Measurements from ENCODE around the gene GNB1. TPM values are rescaled to one million over a fixed set of nuclear protein-coding genes. Genes with fewer than 3 reads are reported as not detected.

The GNB1 gene
- total RNA-seq, 1 donor from 2014 or later: 61.7 TPM

DNA sequence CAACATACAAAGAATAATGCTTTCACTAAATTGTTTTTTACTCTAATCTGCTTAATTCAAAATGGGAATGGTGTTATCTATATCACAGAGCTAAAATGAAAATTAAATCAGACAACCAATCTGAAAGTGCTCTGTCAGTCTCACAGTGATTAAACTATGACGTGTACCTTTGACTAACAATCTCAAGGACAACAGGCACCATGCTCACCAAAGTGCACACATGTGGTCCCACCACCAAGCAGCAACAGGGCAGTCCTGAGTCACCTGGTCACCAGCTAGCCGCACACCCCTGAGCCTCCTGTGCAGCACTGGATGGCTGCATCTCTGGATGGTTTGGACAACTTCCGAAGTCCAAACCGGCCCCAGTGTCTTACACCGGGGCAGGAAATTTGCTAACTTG is 58.1 kb downstream of the GNB1 start:
- DNase-seq (ENCODE audit: low read depth): peak; percentile 20

DNA sequence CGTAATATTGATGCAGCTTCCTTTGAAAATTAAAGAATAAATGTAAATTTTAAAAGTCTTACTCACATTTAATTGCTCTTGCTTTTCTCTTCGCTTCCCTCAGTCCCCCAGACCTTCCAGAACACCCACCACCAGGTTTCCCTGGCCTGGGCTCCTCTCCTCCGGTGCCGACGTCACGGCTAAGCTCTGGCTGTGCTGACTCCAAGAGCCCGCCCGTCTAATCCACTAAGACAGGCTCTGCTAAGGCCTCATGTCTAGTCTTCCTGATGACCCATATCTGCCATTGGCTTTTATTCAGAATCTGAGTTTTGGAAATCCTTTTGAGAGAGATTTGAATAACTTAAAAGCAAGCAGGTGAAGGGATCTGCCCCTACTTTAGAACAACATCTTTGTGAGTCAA is 58.7 kb downstream of the GNB1 start:
- no peak for DNase-seq (ENCODE audit: low read depth)

DNA sequence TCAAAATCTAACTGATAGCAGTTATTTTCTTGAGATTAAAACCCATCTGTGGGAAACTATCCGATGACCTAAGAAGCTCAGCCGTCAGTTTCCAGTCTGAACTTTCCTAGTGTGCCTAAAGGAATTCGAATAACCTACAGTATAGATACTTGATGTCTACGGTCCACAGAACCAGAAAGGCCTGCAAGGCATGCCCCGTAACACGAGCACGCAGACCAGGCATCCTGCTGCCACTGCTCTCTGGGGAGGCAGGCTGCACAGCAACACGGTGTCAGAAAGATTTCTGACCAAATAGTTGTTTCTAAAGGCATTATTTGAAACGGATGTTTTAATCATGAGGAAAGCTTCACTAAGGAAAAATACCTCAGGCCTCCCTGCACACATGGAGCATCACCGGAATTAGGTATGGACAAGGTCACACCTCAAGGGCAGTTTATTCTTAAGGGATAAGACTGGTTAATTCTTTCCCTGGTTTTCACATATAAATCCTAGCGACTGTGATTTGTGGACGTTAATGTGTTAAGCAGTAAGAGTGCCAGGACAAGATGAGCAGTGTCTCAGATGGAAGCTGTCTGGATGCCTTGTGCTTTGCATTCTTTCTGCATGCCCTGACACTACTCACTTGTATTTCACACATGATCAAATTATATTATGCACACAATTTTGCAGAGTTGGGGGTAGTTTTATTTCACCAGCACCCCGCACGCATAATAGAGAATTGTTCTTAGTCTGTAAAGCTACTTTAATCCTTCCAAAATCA is 63.6 kb downstream of the GNB1 start:
- peak; percentile 19 for DNase-seq (ENCODE audit: low read depth)

DNA sequence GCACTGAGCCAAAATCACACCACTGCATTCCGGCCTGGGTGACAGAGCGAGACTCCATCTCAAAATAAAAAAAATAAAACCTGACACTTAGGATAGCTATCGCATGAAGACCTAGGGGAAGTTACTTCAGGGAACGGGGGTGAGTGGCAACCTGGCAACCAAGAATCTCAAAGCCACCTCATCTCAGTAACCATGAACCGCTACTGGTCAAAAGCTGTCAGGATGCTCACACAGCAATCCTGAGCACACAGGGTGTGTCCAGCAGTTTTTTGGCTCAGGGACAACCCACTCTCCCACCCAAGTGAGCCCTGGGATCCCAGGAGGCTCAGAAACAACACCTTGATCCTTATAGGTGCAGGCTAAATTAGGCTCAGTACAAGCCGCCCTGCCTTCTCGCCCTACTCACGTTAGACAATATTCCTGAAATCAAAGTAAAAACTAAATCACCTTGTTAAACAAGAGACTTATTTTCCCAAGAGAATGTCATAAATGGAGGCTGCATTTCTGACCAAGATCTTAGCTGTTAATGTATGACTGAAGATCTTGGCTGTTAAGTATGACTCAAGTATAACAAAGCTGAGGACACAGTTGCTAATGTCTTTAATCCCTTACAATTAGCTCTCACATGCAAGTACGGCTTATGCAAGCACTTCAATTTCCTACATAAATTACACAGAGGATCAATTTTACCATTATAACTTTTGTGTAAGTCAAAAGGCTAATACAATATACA is 64.4 kb downstream of the GNB1 start:
- no peak for DNase-seq (ENCODE audit: low read depth)

DNA sequence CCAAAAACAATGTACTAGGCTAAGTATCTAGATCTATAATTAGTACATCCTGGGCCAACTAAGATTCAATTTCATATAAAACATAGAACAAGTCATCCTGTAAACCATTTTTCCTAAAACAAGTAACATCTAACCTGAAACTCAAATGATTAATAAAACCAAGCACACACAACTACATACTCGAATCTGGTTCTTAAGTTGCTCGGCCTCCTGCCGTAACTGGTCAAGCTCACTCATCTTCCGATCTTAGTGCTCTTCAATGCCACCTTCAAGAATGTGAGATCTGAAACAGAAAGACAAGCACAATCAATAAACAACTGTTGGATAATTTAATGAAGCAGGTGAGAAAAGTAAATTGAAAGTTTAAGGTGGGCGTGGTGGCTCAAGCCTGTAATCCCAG is 65.7 kb downstream of the GNB1 start:
- no peak for DNase-seq (ENCODE audit: low read depth)

DNA sequence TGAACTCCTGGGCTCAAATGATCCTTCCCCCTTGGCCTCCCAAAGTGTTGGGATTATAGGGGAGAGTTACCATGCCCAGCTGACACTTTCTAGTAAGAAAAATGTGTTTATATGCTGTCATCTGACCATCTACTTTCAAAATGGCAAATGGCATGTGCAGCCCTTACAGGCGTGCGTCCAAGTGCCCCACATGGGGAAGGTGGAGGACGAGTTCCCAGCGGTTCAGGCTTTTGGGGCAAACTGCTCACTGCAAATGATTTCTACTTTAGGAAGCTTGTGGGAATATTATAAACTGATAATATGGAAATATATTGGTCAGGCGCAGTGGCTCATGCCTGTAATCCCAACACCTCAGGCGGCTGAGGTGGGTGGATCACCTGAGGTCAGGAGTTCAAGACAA is 71.1 kb downstream of the GNB1 start:
- no peak for DNase-seq (ENCODE audit: low read depth)

DNA sequence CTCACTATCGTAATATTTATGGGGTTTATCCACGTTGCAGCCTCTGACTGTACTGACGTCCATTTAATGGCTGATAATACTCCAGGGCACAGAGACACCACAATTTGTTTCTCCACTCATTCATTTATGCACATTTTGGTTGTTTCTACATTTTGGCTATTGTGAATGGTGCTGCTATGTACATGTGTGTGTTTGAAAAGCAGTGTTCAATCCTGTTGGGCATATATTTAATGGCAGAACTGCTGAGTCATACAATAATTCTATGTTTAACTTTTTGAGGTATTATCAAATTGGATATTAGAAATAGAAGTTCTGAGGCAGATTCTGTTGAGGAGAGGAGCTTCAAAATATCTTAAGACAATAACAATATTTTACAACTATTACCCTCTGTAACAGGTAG is 73.7 kb downstream of the GNB1 start:
- DNase-seq (ENCODE audit: low read depth): no peak

DNA sequence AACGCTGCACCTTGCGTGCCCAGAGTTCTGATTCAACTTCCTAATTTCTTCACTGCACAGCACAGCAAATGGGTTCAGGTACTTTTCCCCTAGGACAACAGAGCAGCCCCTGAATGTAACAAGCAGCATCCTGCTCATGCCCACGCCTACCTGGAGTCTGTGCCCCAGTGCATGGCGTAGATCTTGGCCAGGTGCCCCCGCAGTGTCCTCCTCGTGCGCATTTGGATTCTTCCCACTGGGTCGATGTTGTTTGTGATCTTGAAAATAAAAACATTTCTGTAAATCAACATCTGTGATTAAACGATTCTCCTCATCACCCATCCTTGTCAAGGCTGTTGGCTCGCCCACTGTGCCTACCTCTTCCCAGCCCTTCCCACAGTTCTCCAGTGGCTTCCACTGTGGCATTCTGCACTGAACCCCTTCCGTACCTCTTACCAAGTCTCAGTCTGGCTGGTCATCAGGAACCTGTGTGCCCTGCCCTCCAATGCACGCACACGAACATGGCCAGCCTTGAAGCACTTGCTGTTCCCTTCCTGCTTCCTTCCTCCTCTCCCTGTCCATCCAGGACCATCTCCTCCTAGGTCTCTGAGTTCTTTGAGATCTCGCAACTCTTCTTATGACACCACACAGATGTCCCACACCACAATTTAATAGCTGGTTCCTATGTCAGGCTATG is 75.1 kb downstream of the GNB1 start:
- no peak for DNase-seq (ENCODE audit: low read depth)

DNA sequence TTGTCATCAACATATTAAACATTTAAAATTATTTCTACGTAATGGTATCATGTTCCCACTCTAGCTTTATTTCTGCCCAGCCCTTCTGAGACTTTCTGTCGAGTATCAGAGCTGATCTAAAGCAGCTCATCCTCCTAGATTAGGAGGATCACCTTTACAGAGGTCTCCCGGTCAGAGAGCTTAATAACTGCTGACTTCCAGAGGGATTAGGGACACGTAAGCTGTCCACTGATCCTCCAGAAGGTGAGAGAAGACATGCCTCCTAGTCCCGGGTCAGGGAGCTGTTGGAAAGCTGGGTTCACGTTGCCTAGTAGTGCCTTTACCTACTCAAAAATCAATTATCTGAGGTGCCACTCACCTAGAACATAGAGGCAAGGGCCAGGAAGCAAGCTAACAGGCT is 81.4 kb downstream of the GNB1 start:
- DNase-seq (ENCODE audit: low read depth): no peak

DNA sequence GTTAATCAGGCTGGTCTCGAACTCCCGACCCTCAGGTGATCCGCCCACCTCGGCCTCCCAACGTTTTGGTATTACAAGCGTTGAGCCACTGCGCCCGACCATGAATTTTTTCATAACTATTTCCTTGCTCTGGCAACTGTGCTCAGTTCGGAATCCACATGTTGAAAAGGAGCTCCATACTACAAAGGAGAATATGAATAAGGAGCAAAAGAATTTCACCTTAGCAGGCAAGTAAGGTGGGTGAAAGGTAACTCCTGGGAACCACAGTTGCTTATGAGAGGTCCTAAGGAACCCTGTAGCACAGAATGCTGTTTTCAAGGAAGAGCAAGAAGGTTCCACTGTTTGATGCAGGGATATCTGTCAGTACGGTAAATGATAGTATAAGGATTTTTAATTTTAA is 82.7 kb downstream of the GNB1 start:
- no peak for DNase-seq (ENCODE audit: low read depth)

DNA sequence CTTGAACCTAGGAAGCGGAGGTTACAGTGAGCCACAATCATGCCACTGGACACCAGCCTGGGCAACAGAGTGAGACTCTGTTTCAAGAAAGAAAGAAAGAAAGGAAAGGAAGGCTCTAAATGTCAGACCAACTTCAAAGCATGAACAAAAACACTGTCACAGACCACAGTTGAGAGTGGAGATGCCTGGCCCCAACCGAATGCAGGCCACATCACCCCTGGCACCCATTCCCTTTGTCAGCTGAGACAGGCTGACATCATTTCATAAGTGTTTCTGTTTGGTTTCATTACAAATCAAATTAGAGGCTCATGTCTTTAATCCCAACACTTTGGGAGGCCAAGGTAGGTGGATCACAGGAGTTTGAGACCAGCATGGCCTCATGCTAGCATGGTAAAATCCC is 84.0 kb downstream of the GNB1 start:
- DNase-seq (ENCODE audit: low read depth): peak; percentile 66

DNA sequence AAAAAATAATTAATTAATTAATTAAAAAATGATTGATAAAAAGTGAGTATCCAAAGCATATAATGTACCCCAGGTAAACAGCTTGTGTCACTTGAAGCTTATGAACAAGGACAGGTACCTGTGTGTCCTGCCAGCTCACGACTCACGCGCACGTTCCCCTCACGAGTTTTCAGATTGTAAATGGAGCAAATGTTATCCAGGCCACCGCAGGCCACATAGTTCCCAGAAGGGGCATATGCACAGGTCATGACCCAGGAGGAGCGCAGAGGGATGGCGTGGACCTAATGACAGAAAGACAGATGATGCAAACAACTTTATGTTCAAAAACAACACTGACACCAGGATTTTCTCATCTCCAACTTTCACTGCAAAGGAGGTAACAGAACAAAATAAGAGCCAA is 86.6 kb downstream of the GNB1 start:
- DNase-seq (ENCODE audit: low read depth): no peak

DNA sequence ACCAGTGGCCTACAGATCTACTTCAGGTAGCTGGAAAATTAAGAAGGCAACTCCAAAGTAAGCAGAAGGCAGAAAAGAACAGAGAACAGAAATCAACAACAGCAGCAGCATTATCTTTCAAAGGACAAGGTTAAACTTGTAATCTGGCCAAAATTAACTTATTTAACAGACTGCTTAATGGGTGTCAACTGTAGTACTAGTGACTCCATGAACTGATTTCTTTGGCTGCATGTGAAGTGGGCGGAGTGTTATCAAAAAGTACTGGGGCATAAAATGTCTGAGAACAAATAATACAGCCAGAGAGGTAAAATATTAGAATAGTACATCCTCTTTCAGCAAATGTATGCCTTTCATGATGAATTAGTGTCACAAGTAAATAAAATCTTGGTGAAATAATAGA is 88.0 kb downstream of the GNB1 start:
- DNase-seq (ENCODE audit: low read depth): no peak

DNA sequence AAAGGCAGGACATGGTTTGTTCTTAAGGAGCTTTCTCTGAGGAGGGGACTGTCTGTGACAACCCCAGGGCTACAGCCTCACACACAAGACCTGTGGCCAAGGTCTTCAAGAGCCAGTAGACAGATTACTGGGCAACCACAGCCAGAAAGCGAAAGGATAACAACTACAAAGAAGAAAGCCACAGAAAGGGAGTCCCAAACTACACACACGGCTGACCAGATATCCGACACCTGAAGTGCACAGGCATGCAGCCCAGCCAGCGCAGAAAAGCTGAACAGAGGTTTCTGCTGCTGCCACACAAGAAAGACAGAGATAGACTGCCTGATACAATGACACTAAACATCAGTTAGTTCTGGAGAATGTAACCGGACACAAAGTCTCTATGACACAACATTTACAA is 91.2 kb downstream of the GNB1 start:
- DNase-seq (ENCODE audit: low read depth): peak; percentile 59

DNA sequence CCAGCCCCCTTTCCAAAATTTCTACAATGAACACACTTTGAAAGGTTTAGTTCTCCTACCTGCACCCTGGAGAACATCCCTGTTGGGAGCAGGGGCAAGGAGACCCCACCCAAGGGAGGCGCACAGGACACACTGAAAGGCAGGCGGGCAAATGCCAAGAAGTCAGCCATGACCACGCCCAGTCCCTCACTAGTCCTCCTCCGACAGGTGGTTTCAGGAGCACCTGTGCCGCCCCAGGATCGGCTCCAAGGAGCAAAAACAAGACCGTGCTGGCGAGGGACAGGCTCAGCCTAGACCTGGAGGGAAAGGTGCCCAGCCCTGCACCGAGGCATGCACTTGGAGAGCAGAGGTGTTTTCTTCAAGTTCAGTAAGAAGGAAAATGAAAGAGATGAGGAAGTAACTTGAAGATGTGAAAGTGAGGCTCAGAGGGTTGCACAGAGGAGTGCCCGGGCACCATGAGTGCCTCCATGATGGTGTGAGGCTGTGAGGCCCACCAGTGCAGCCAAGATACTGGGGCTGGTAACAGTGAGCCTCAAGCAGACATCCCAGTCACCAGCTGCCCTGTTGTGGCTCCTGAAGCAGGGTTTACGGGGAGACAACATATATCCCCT is 93.1 kb downstream of the GNB1 start:
- no peak for DNase-seq (ENCODE audit: low read depth)

DNA sequence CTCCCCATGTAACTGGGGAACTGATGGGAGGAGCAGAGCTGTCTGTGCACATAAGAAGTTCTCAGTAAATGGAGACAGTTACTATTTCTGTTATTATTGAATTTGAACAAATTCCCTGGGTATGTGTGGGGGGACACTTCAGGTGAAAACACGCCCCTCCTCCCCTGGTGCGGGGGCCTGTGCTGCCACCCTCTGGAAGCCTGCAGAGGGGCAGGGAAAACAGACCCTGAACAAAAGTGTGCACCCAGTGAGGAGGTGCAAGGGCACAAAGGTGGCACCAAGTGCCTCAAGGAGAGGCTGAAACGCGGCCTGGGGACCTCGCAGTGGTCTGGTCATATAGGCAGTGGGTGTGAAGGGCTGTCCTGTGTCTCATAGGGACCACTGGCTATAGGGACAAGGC is 94.4 kb downstream of the GNB1 start:
- DNase-seq (ENCODE audit: low read depth): no peak

DNA sequence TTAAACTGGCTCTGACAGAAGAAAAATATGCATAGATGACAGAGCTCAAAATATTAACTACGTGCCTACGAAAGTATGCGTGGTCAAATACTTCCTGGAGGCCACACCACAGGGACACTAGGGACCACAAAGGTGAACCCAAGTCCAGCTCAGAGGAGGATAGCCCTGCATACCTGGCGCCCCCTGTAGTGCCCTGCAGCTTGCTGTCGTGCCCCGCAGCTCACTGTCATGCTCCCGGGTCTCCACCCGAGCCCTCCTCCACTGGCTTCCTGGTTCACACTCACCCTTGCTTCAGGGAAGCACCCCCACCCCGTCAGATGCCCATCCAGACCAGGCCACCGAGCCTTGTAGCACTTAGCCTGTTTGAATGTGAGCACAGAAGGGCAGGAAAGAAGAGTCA is 95.9 kb downstream of the GNB1 start:
- DNase-seq (ENCODE audit: low read depth): no peak

DNA sequence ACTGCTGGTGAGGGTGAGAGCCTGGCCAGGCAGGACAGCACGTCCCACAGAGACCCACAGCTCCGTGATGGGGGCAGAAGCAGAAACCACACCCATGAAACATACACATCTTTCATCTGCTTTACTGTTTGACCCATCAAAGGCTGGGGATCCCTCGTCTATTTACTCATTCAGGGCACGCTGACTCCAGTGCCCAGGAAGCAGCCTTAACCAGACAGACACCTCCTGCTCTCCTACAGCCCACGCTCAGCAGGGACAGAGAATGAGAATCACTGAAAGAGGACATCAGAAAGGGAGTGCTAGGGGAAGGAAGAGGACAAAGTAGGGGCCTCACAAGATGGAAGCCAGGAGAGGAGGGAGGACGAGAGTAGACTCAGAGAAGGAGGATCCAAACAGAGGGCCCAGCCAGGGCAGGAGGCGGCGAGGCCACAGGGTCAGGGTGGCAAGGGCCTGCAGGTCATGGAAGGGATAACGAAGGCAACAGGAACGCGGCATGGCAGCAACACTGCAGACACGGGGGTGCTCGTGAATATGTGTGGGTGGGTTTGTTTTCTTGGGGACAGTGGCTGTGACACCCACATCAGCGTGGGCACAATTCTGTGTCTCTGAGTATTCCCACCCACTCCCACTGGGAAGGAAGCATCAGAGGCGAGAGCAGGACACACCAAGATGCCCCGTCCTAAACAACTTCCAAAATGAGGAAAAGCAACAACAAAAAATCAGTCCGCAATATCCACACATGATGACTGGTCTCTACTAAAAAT is 97.2 kb downstream of the GNB1 start:
- DNase-seq (ENCODE audit: low read depth): no peak

DNA sequence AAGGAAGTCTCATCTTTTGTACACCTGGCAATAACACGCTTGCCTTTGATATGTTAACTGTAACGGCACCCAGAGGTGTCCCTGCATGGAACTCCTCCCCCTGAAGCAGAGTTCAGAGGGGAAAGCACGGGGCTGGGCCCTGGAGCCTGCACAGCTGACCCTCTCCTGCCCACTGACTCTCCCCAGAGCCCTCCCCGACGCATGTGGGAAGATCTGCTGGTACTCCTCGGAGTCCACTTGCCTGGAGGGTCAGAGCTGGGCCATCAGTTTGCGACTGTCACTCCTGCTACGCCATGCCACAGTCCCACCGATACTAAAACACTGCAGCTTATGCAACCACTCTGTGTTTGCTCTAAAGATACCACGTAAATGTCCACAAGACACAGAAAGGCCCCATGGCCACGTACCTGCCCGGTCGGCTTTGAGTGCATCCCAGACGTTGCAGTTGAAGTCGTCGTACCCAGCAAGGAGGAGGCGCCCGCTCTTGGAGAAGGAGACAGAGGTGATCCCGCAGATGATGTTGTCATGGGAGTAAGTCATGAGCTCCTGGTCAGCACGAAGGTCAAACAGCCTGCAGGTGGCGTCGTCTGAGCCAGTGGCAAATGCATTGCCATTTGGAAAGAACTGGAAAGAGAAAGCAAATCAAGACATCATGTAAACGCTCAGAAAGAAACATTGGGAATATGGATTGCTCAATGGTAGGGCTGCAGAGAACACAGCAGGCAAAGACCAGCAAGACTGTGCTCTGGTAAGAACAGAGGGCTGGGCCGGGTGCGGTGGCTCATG is 102.0 kb downstream of the GNB1 start:
- no peak for DNase-seq (ENCODE audit: low read depth)

DNA sequence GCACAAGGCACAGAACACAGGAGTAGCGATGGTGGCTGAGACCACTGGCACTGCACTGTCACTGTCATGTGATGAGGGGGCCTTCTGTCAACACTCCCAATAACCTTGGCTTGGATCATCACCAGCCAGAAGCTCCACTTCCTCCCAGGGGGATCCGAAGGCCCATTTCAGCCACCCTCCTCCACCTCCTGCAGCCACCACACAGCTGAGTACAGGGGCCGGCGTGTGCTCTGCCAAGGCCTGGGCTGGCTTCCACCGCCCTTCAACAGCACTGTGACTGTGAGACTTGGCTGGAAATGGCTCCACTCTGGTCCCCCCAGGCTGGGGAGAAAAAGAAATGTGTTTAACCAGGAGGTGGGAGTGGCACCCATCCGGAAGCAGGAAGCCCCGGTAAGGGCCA is 102.8 kb downstream of the GNB1 start:
- DNase-seq (ENCODE audit: low read depth): no peak

All from myocyte (in vitro differentiated cells).